HG03060 (cell line): ENCODE results near the gene SLC9A3.
A peak's percentile ranks its signal among the peaks of the same experiment; 100 is the strongest.

Experiments used
- ATAC-seq: cut with Tn5 transposase; IDR thresholded peaks from one replicate; pipeline ENCODE4 v1.9.1; 2021; ENCODE audit warnings: low read depth, moderate number of reproducible peaks; ENCODE audit not compliant: unreplicated experiment

SLC9A3 gene

GRCh38 chr5:464843-465590 lies 59.2 kb downstream of the SLC9A3 start:
- no peak for ATAC-seq

GRCh38 chr5:464446-464842 lies 59.8 kb downstream of the SLC9A3 start:
- no peak for ATAC-seq

GRCh38 chr5:463952-464351 lies 60.3 kb downstream of the SLC9A3 start:
- ATAC-seq = no peak

- ATAC-seq = no peak
Observed at GRCh38 chr5:463301-463700, 60.9 kb downstream of the SLC9A3 start.

- no peak for ATAC-seq
Observed at GRCh38 chr5:462051-462481, 62.2 kb downstream of the SLC9A3 start.

- no peak for ATAC-seq
Observed at GRCh38 chr5:460273-460625, 64.0 kb downstream of the SLC9A3 start.

GRCh38 chr5:459562-460272 lies 64.5 kb downstream of the SLC9A3 start:
- no peak for ATAC-seq

GRCh38 chr5:458547-459353 lies 65.5 kb downstream of the SLC9A3 start:
- peak; percentile 71 for ATAC-seq

GRCh38 chr5:457195-457961 lies 66.9 kb downstream of the SLC9A3 start:
- no peak for ATAC-seq

- ATAC-seq = no peak
Observed at GRCh38 chr5:456351-457194, 67.7 kb downstream of the SLC9A3 start.

GRCh38 chr5:455806-456205 lies 68.4 kb downstream of the SLC9A3 start:
- no peak for ATAC-seq

- no peak for ATAC-seq
Observed at GRCh38 chr5:454936-455335, 69.3 kb downstream of the SLC9A3 start.

- ATAC-seq = no peak
Observed at GRCh38 chr5:453725-454481, 70.3 kb downstream of the SLC9A3 start.

- ATAC-seq = no peak
Observed at GRCh38 chr5:452978-453710, 71.1 kb downstream of the SLC9A3 start.

- no peak for ATAC-seq
Observed at GRCh38 chr5:451587-452458, 72.4 kb downstream of the SLC9A3 start.

GRCh38 chr5:449151-449550 lies 75.1 kb downstream of the SLC9A3 start:
- ATAC-seq = no peak

GRCh38 chr5:448766-449090 lies 75.5 kb downstream of the SLC9A3 start:
- ATAC-seq = no peak
